Measurements from ENCODE around the gene BACE1-AS.

DNA sequence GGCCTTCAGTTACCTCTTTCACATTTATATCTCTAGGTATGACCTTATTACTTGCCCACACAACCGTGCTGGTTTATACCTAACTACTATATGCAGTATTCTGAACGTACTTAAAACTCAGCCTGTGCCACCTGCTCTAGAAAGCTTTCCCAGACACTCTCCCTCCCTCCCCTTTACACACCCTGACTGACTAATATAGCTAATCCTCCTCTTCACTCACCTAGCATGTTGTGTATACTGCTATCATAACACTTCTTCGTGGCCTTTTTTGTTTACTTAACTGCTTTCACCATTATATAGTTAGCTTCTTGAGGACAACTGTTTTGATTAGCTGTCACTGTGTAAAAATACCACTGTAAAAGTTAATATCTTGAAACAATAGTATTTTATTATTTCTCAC, 35.2 kb upstream of the BACE1-AS start:
- TF ChIP-seq POLR2AphosphoS5 (IDR thresholded peaks at IDR 0.05; ENCODE audit: low read depth, low read length) (no peak), POLR2A (IDR thresholded peaks at IDR 0.05; ENCODE audit: low read depth, low read length) (no peak)

Data from GM12892 (cell line).